DMS53 (cell line): ENCODE measurements around the gene PRKN.
"Not testable (repeated sequence)": the region's sequence is repeated elsewhere in the genome, so short reads cannot be mapped to it uniquely, and the experiment has no call there.

ENCODE experiments used
- DNase-seq: peaks from one replicate; lab custom pipeline; 2025; lab: John Stamatoyannopoulos, UW

Gene PRKN

DNA sequence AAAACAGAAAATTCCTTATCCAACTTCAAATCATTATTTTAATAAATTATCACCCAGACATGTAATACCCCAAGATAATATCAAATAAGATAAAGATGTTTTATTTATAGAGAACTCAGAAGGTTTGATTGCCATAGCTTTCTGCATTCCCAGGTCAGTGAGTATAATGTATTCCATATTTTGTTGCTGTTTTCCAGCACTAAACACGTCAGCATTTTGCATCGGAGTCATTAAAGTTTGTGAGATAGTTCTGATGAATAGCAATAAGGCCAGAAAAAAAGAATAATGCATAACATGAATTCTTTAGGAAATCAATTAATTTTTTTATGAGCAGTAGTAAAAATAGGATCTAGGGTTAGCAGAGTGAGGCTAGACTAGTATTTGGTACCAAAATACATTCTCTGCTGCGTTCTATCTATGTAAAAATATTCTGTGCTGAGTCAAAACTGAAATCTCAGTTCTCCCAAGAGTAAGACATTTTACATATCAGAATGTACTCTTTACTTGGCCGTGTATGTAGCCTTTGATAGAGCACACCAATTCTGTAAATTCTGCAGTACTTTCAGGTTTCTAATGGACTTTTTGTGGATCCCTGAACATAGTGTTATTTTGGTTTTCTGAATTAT, 1183.8 kb downstream of the PRKN start:
- DNase-seq, result no peak

DNA sequence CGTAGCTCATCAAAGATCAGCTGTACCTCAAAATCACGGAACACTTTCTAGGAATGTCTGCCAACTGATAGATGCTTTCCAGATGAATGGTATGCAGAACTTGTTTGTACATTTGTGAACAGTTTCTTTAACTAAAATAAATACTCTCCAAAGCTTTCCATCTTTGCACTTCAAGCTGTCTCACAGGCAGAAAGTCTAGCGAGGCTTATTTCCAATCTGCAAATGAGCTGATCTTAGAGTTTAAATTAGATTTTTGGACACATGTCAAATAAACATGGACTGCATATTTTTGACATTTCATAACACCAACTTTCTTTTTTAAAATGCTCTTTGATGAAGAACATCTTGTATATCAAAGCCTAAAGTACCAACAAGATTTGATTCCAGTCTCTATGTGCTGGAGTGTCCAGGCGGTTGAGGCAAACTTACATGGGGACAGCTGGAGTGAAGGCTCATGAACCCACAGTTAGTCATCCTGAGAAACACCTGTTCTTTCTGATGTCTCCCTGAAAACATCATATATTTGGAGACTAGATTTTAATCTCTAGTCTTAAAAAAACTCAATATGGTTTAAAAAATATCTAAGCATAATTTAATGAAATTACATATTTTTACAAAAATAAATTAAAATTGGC, 1185.1 kb downstream of the PRKN start:
- DNase-seq, result no peak

DNA sequence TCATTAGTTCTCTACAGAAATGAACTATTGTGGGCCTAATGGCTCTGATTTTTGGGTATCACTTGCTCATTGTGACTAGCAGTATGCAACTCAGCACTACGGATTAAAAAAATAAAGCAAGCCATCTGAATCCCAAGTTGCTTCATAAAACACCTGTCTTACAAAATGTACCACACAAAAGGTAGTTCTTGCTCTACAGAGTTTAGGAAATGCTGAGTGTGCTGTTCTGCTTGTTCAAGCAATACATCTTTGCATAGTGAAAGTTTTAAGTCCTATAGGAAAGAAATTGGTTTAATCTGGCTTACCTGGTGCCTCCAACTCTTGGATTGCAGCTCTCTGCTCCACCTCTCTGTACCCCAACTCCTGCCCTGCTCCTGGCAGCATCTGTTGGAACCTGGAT, 1187.0 kb downstream of the PRKN start:
- DNase-seq, result no peak

DNA sequence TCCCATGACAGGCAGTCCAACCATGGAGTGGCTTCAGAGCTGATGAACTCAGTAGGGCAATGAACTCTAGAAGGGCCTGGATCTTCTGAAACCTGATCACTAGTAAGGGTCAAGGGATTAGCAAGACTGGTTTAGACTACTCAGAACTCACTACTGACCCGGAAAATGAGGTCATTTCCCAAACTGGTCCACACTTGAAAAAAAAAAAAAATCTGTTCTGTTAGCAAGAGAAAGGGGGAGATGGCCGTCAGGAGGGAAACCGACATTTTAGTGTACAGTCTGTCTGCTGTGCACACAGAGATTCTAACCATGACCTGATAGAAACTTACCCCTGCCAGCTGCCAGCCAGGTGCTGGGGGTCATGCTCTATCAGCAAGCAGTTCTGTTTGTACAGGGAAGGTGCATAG, 1191.3 kb downstream of the PRKN start:
- peak; percentile 95 for DNase-seq

DNA sequence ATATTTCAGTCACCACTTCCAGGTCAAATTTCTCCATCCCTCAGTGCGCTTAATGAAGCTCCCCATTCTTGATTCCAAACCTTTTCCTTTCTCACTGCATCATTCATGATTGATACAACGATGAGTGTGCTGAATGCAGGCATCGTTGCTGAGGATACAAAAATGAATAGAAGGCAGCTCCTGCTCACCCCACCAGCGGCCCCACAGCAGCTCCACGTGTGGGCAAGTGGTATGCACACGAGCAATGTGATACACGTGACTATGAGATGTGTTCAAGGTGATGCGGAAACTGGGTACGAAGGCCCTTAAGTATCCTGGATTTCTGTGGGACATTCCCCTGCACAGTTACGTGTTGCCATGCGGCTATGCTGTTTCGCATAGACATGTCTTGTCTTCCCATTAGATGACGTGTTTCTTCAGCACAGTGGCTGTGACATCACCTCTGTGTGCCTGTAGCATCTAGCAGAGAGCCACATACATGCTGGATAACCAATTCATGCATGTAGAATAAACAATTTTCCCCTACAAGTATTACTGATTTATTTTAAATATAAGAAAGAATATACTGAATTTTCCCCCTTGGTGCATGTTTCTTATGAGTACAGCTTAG, 1193.2 kb downstream of the PRKN start:
- DNase-seq, result no peak

DNA sequence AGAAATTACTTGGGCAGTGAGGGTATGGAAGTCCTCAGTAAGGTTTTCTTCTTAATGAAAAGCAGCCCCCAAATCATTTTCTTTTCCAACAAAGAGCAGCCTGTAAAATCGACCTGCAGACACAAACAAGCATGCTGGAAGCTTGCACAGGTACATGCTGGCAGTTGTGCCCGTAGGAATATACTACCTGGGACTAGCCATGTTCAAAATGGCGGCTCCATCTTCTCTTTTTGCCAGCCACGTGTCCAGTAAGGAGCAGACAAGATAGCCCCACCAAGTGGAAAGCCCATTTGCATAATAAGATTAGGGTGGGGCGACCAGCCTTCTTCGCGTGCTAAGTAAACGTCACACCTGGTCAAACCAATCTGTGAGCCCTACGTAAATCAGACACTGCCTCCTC, 1194.3 kb downstream of the PRKN start:
- DNase-seq, result no peak

DNA sequence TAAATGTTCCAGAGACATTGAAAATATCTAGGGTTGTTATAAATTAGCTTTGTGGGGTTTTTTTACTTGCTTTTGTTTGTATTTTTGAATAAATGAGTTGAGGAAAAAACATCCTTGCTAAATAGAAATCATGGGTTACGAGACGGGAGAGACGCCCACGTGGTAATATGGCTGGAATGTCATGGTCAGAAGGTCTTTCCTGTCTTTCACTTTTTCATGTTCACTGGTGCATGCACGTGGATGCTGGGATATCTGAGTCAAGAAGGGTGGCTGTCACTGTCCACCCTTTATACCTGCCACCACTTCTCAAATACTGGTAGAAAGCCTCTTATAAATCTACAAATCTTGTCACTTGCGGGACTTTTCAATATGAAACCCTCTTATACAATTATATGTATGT, 1195.0 kb downstream of the PRKN start:
- no peak for DNase-seq

DNA sequence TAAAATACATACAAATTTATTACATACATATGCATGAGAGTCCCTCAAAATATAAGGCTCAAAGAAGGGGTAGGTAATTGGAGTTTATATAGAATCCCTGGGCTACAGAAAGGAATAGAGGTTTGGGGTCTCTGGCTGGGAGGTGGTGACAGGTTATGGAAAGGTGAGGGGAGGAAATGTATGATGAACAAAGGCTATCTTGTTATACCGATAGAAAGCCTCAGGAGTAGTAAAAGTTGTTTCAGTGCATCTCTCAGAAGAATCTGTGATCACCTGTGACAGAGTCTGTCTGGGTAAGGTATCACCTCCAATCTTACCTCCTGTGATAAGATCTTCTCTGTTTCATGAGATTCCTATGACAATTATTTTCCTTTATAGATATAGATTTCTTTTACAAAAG, 1200.8 kb downstream of the PRKN start:
- DNase-seq, result no peak

DNA sequence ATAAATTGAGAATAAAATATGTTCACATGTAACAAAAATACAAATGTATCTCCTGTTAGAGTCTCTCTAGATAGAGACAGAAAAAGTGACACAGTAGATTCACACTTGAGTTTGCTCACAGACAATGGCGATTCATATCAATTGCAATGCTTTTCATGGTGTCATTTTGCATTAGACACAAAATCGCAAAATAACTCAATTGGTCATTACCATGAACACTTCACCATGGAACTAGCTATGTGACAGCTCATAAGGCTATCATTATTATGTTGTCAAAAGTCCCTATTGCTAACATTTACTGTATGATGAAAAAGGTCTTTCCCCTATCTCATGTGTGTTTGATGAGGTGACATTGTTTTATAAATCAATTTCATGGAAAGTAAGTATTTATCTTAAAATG, 1204.2 kb downstream of the PRKN start:
- no peak for DNase-seq

DNA sequence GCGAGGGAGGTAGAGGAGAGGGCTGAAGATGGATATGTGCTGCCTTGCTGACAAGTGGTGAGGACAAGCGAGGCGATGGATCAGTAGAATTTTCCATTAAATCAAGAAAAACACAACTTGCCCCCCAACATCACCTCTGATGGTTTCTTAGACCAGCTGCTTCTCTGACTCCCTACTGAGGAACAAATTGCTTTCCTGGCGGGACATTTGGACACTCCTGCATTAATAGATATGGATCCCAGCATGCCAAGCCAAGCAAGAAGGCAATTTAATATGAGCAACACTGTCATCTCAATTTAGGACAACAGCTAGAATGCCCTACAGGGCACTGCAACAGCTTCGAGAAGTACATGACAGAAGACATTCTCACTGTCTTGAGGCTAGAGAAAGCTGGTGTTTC, 1205.3 kb downstream of the PRKN start:
- no peak for DNase-seq

DNA sequence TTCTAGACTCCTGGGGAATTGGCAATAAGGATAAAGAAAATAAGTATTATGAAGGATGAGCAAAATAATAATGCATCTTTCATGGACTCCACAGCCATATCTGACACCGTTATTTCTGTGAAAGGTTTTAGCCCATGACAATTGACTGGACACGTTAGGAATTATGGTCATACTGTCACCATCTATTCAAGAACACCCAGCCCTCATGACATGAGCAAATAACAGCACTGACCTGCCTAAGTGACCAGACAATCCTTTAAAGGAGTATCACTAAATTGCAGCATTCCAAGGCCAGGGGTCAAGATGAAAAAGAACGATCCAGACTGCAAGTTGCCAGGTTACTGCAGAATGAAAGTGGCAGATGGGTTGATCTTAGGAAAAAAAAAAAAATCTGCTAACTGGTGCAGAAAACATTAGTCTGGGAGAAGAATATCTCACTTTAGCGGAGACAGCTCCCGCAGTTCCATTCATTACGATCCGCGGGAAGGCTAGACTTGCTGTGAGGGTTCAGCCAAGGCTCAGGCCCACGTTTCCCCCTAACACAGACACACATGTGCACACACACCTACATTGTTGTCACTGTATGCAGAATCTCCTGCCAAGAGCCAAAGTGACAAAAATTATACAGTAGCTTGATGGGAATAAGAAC, 1216.0 kb downstream of the PRKN start:
- no peak for DNase-seq

DNA sequence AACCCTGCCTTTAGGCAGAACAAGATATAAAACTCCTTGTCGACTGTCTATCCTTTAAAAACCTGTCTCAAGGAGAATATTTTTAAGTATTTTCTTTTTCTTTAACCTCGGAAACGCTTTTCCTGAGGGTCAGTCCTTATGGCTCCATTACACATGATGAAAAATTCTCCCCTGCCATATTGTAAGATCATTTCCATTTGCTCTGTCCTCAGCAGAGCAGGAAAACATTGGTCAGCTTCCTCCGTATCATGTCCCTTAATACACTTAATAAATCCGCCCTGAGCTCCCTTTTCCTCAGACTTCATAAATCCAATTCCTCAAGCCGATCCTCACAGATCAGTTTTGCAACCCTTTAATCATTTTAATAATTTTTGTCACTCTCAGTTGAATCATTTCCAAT, 1219.2 kb downstream of the PRKN start:
- no peak for DNase-seq

DNA sequence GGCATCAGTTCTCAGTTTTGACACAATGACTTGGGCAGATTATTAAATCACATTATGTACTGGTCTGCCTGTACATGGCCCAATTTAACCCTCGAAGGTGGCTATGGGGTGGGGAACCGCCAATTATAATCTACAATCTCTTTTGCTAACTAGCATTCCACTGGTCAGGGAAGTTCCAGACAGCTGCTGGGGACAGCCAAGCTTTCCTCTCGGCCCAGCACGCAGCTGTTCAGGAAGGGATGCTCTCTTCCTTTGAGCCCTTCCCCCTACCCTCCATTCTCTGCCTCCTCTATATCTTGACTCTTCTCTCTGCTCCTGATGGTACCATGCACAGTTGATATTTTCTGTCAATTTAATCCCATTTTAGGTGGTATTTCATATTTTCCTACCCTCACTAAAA, 1220.2 kb downstream of the PRKN start:
- DNase-seq, result no peak

DNA sequence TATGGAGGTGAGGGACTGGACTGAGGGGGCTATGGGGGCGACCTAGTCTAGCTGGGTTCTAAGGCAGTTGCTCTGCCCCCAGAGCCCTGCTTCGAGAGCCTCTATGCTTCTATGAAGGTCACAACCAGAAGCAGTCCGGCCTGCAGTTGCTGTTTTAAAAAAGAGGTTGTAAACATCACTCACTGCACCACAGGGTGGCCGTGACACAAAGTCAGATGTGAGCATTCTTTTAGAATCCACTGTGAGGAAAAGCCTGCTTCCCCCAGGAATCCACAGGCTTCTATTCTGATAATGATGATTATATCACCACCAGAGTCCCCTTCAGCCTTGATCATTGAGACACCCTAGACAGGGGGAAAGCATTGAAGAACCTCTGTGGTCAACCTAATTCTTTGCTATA, 1224.0 kb downstream of the PRKN start:
- no peak for DNase-seq

DNA sequence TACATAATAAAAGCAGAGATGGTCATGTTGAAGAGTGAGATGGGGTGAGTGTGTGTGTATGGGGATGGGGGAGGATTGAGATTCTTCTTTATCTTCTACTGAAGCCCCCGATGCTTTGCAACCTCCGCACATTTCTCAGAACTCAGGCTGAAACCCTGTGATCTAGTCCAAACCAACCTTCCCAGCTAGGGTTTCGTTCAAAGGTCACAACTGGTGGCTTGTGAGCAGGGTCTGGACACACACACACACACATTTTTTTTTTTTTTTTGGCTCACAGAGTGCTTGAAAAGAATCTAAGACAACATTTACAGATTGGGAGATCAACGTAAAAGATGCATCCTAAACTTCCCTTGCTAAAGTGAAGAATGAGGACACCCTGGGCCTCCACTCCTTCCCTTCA, 1228.7 kb downstream of the PRKN start:
- DNase-seq, result no peak

DNA sequence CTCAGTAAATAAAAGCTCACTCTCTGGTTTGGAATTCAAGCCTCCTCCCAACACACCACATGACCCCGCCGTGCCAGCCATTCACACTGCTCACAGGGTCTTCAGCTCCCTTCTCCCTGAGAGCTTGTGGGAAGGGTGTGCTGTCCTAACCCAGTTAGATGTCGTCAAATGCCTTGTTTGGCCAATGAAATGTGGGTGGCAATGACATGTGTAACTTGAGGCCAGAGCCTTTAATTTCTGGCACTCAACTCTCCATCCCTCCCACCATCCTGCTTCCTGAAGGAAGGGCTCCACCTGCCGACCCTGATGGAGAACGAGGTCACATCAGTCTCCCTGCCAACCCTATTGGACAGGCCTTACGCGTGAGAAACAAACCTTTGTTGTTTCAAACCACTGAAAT, 1229.2 kb downstream of the PRKN start:
- peak; percentile 82 for DNase-seq

DNA sequence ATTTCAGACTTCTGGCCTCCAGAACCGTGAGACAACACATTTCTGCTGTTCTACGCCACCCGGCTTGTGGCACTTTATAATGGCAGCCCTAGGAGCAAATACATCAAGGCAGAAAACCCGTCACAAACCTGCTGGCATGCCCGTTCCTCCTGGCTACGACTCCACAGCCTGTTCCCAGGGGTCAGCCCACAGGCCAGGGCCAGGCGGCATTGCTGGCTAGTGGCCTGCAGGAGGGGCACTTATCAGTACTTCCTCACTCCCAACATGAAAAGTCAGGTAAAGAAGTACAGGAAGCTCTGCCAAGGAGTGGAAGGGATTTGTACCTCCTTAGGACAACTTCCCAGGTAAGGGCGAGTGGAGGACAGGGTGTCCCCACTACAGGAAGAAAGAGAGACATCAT, 1230.6 kb downstream of the PRKN start:
- DNase-seq, result no peak

DNA sequence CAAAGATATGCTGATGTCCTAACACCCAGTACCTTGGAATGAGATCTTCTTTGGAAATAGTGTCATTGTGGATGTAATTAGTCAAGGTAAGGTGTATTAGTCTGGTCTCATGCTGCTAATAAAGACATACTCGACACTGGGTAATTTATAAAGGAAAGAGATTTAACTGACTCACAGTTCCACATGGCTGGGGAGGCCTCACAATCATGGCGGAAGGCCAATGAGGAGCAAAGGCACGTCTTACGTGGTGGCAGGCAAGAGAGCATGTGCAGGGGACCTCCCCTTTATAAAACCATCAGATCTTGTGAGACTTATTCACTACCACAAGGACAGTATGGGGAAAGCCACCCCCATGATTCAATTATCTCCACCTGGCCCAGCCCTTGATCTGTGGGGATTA, 1231.3 kb downstream of the PRKN start:
- DNase-seq, result not testable (repeated sequence)

DNA sequence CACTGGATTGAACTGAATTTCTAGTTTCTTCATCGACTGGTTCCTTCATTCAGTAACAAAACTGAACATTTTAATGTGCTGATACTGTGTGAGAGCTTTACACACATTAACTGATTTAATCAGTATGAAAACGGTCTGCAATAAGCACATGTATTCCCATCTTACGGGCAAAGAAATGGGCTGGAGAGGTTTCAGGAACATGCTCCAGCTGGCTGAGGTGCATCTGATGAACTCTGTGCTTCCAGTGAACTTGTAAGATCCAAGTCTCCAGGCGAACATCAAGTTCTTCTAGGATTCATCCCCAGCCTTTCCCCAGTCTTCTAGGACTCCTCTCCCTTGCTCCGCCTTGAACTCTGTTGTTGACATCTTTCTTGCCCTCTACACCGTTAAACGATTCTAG, 1233.0 kb downstream of the PRKN start:
- DNase-seq, result no peak

DNA sequence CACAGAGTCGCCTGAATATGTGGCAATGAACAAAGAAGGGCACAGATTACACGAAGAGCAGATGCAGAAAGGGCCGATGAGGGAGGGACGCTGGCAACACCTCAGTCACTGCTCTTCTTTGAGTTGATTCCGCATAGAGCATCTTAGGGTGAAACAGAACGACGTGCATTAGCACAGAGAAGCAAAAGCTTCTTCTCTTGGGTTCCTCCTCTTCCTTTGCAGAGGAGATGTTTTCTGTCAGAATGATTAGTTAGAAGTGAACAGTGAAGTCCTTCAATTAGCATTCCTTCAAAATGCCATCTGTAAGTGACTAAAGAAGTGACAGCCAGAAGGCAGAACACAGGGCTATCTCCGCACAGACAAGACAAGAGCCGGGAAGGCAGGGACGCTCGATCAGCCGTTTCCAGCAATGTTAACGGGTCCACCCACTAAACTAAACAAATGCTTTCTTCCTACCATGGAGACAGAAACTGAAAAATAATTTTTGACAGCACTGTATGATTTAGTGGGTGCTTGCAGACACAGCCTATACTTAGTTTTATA, 1233.9 kb downstream of the PRKN start:
- no peak for DNase-seq

DNA sequence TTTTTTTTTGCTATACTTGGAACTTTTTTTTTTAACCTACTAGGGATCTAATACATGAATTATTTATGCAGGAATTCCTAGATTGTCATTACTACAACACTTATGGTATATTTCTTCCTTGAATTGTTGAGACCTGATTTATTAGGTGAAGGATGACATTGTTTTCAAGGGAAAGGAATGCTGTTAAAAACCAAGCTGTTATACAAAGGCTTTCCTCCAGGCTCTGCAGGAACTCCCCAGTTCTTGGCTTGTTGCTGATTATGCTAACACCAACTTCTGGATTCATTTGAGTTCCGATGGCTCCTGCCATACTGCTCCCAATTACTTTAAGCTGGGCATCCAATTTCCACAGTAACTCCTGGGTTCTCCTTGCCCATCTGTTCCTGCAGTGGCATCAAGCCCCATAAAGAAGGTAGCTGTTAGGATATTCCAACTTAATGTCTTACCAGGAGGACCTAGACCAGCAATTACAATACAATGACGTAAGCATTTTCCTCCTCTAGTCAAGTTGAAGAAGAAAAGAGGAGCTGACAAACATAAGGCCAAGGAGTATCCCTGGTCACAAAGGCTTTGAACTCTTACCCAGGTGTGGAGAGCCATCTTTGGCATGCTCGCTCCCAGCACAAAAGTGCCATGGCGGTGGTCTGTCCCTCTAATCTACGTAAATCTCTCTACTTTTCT, 1237.8 kb downstream of the PRKN start:
- no peak for DNase-seq

DNA sequence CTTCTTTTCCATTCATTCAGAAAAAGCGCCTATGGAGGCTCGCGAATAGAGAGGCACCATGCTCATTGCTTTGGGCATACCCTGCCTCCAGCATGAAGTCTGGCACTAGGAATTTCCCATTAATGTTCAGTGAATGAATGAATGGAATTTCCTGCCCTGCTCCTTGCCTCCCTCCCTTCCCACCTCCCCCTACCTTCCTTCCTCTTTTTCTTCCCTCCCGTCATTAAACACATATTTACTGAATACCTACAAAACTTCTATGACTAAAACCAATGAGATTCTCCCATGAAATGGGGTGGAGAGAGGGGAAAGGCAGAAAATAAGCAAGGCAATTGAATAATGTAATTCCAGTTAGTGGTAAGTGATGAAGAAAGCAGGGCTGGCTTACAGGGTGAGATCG, 1239.9 kb downstream of the PRKN start:
- DNase-seq, result no peak

DNA sequence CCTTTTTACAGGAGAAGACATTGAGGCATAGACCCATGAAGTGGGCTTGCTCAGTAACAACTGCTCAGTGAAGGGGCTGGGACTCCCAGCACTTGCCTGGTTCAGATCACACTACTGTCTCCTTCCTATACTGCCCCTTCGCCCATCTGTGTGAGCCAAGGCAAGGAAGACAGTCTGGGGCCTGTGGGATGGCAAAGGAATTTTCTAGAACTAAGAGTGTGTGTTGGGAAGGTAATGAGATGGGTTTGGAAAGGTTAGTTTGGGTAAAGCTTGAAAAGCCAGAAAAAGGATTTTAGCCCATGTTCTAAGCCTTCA, 1240.4 kb downstream of the PRKN start:
- no peak for DNase-seq
